GM19043 (cell line): ENCODE results near the gene HBE1.

Source experiments
- ATAC-seq: cut with Tn5 transposase; IDR thresholded peaks from one replicate; pipeline ENCODE4 v1.9.1; 2021; ENCODE audit warnings: low read depth; ENCODE audit not compliant: unreplicated experiment

Gene HBE1

GRCh38 chr11:5286351-5286750, 16.6 kb upstream of the HBE1 start:
- ATAC-seq: no peak

- no peak for ATAC-seq
These were observed 16.1 kb upstream of the HBE1 start for GRCh38 chr11:5285703-5286340.

GRCh38 chr11:5284637-5285036, 14.9 kb upstream of the HBE1 start:
- no peak for ATAC-seq

- ATAC-seq: no peak
These were observed 14.1 kb upstream of the HBE1 start for GRCh38 chr11:5283882-5284281.

GRCh38 chr11:5283086-5283485, 13.3 kb upstream of the HBE1 start:
- no peak for ATAC-seq

- ATAC-seq: no peak
These were observed 12.9 kb upstream of the HBE1 start for GRCh38 chr11:5282628-5283027.

GRCh38 chr11:5281596-5281995, 11.9 kb upstream of the HBE1 start:
- ATAC-seq: no peak

GRCh38 chr11:5280582-5281102, 10.9 kb upstream of the HBE1 start:
- ATAC-seq: peak; percentile 96

- ATAC-seq: no peak
These were observed 9.8 kb upstream of the HBE1 start for GRCh38 chr11:5279471-5280090.

- ATAC-seq: peak; percentile 46
These were observed 8.2 kb upstream of the HBE1 start for GRCh38 chr11:5277807-5278382.

- ATAC-seq: no peak
These were observed 7.0 kb upstream of the HBE1 start for GRCh38 chr11:5276697-5277096.

- no peak for ATAC-seq
These were observed 5.8 kb upstream of the HBE1 start for GRCh38 chr11:5275369-5276110.

- no peak for ATAC-seq
These were observed 4.7 kb upstream of the HBE1 start for GRCh38 chr11:5274395-5274794.

- no peak for ATAC-seq
These were observed 2.8 kb upstream of the HBE1 start for GRCh38 chr11:5272395-5273017.

- no peak for ATAC-seq
These were observed 2.6 kb downstream of the HBE1 start for GRCh38 chr11:5267033-5267563.

GRCh38 chr11:5266609-5267008, 3.1 kb downstream of the HBE1 start:
- no peak for ATAC-seq

- no peak for ATAC-seq
These were observed 3.9 kb downstream of the HBE1 start for GRCh38 chr11:5265832-5266231.

GRCh38 chr11:5258543-5259262, 11.0 kb downstream of the HBE1 start:
- no peak for ATAC-seq

- no peak for ATAC-seq
These were observed 12.4 kb downstream of the HBE1 start for GRCh38 chr11:5257296-5257695.
